ENCODE results near the gene ARPC1B.
"Not testable (repeated sequence)": the region's sequence is repeated elsewhere in the genome, so short reads cannot be mapped to it uniquely, and the experiment has no call there.

The ARPC1B gene

DNA sequence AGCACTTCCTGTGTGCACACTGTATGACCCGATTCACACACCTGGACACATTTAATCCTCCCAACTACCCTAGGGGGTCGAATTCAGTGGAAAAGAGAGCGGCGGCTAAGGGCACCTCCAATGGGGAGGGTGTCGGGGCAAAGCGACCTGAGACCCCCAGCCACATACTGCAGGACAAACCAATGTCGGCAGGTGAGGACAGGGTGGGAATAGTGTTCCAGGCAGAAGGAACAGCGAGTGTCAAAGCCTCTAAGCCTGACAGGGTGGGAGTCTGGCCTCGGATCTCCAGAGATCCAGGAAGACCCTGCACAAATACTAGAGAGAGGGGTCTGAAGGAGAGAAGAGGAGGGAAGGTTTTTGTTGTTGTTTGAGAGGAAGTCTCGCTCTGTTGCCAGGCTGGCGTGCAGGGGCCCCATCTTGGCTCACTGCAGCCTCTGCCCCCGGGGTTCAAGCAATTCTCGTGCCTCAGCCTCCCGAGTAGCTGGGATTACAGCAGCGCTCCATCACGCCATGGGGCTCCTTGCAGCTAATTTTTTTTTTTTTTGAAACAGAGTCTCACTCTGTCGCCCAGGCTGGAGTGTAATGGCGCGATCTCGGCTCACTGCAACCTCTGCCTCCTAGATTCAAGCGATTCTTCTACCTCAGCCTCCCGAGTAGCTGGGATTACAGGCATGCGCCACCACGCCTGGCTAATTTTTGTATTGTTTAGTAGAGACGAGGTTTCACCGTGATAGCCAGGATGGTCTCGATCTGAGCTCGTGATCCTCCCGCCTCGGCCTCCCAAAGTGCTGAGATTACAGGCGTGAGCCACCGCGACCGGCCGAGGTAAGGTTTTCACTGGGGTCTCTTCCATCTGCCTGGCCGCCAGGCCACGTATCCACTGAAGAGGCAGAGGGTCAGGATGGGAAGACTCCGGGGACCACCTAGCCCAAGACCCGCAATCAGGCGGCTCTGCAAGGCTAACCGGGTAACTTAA is 1.2 kb upstream of the ARPC1B start:
- H3K4me3 ChIP-seq = no peak overlapping the region
- H3K9me3 ChIP-seq (ENCODE audit: low read depth, low read length) = no peaks in the 10 kb centered on the region
- DNase-seq (ENCODE audit: low read depth, low spot score) = no peak
- H3K36me3 ChIP-seq (ENCODE audit: insufficient read depth, low read length) = no peaks in the 10 kb centered on the region
- H3K9ac ChIP-seq (ENCODE audit: insufficient read length) = no peak overlapping the region
- H3K27ac ChIP-seq = no peak overlapping the region
- no peak for TF ChIP-seq POLR2AphosphoS5 (IDR thresholded peaks at IDR 0.05; ENCODE audit: borderline replicate concordance, low read depth, low read length)
- TF ChIP-seq EZH2 (IDR thresholded peaks at IDR 0.05) = no peak
- TF ChIP-seq FOXP2 (optimal IDR thresholded peaks at IDR 0.05; ENCODE audit: control extremely low read depth, extremely low read length, insufficient read depth) = no peak

DNA sequence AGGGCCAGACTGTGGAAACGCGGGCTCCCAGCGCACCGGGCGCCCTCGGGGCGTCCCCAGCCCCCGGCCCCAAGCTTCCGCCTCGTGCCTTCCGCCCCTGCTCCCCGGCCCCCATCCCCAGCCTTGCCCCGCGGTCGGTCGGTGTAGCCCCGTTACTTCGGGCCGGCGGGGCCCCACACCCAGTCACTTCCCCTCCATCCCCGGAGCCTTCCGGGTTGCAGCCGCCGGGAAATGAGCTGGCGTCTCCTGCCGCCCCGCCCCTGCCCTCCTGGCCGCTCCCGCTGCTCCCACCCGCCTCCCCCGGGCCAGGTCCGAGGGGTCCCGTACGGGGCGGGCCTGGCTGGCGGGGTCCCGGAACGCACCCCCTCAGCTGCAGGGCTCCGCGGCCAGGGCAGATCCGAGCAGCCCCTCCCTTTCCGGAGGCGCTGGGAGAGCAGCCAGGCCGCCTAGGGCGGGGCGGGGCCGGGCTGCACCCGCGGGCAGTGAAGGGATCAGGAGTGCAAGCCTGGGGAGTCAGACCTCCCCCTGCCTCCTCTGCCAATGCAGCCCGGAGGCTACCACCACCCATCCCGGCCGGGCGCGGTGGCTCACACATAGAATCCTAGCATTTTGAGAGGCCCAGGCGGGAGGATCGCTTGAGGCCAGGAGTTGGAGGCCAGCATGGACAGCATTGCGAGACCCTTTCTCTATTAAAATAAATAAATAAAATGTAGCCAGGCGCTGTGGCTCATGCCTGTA is 709 bp downstream of the ARPC1B start:
- no peak for DNase-seq (ENCODE audit: low read depth, low spot score)
- Histone ChIP-seq H3K4me3 (peak overlapping the region; percentile 86), H3K27ac (no peak overlapping the region), H3K36me3 (ENCODE audit: insufficient read depth, low read length) (no peaks in the 10 kb centered on the region), H3K9ac (ENCODE audit: insufficient read length) (peak overlapping the region; percentile 59), H3K9me3 (ENCODE audit: low read depth, low read length) (no peaks in the 10 kb centered on the region)
- TF ChIP-seq POLR2AphosphoS5 (IDR thresholded peaks at IDR 0.05; ENCODE audit: borderline replicate concordance, low read depth, low read length) (peak; percentile 20; the same call in 1 of the 2 replicates), FOXP2 (optimal IDR thresholded peaks at IDR 0.05; ENCODE audit: control extremely low read depth, extremely low read length, insufficient read depth) (no peak), EZH2 (IDR thresholded peaks at IDR 0.05) (no peak)

- Histone ChIP-seq H3K9me3 (ENCODE audit: low read depth, low read length) (no peaks in the 10 kb centered on the region), H3K27ac (peak overlapping the region; percentile 77), H3K4me3 (no peak overlapping the region), H3K9ac (ENCODE audit: insufficient read length) (no peak overlapping the region), H3K36me3 (ENCODE audit: insufficient read depth, low read length) (no peaks in the 10 kb centered on the region)
- no peak for TF ChIP-seq EZH2 (IDR thresholded peaks at IDR 0.05)
- TF ChIP-seq FOXP2 (optimal IDR thresholded peaks at IDR 0.05; ENCODE audit: control extremely low read depth, extremely low read length, insufficient read depth) = no peak
- TF ChIP-seq POLR2AphosphoS5 (IDR thresholded peaks at IDR 0.05; ENCODE audit: borderline replicate concordance, low read depth, low read length) = no peak
- DNase-seq (ENCODE audit: low read depth, low spot score) = no peak
These were observed 4.6 kb downstream of the ARPC1B start for GRCh38 chr7:99379043-99379577.

GRCh38 chr7:99379693-99380031 is 5.1 kb downstream of the ARPC1B start:
- peak overlapping the region; percentile 77 for H3K27ac ChIP-seq
- DNase-seq (ENCODE audit: low read depth, low spot score); H3K9ac ChIP-seq (ENCODE audit: insufficient read length); H3K36me3 ChIP-seq (ENCODE audit: insufficient read depth, low read length); H3K9me3 ChIP-seq (ENCODE audit: low read depth, low read length): not testable (repeated sequence)
- peak overlapping the region; percentile 39 for H3K4me3 ChIP-seq

- Histone ChIP-seq H3K4me3 (peak overlapping the region; percentile 39), H3K9me3 (ENCODE audit: low read depth, low read length) (no peaks in the 10 kb centered on the region), H3K36me3 (ENCODE audit: insufficient read depth, low read length) (no peaks in the 10 kb centered on the region), H3K27ac (peak overlapping the region; percentile 71), H3K9ac (ENCODE audit: insufficient read length) (no peak overlapping the region)
- no peak for DNase-seq (ENCODE audit: low read depth, low spot score)
- TF ChIP-seq FOXP2 (optimal IDR thresholded peaks at IDR 0.05; ENCODE audit: control extremely low read depth, extremely low read length, insufficient read depth) = no peak
- no peak for TF ChIP-seq POLR2AphosphoS5 (IDR thresholded peaks at IDR 0.05; ENCODE audit: borderline replicate concordance, low read depth, low read length)
- no peak for TF ChIP-seq EZH2 (IDR thresholded peaks at IDR 0.05)
These were observed 5.7 kb downstream of the ARPC1B start for GRCh38 chr7:99380032-99380822.

GRCh38 chr7:99380823-99381663 is 6.5 kb downstream of the ARPC1B start:
- H3K27ac ChIP-seq = no peak overlapping the region
- no peaks in the 10 kb centered on the region for H3K9me3 ChIP-seq (ENCODE audit: low read depth, low read length)
- H3K4me3 ChIP-seq = no peak overlapping the region
- H3K9ac ChIP-seq (ENCODE audit: insufficient read length) = no peak overlapping the region
- DNase-seq (ENCODE audit: low read depth, low spot score) = no peak
- no peak for TF ChIP-seq FOXP2 (optimal IDR thresholded peaks at IDR 0.05; ENCODE audit: control extremely low read depth, extremely low read length, insufficient read depth)
- TF ChIP-seq EZH2 (IDR thresholded peaks at IDR 0.05) = no peak
- no peak for TF ChIP-seq POLR2AphosphoS5 (IDR thresholded peaks at IDR 0.05; ENCODE audit: borderline replicate concordance, low read depth, low read length)
- H3K36me3 ChIP-seq (ENCODE audit: insufficient read depth, low read length) = no peaks in the 10 kb centered on the region

DNA sequence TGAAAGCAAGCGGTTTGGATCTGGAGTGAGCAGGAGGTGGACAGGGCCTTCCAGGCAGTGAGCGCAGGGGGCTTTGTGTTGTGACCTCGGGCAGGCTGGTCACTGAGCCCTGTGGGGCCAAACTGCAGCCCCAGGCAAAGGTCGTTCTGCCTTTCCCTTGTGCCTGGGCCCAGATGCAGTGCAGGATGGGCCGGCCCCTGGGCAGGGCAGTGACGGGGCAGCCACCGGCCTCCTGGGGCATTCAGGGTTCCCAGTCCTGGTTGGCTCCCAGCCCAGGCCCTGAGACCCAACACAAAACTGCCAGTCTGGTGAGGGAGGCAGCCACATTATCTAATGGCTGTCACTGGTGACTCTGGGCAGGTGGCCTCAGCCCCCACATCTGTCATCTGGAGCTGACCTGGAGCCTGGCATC is 7.1 kb downstream of the ARPC1B start:
- no peak overlapping the region for H3K27ac ChIP-seq
- no peak overlapping the region for H3K4me3 ChIP-seq
- no peaks in the 10 kb centered on the region for H3K9me3 ChIP-seq (ENCODE audit: low read depth, low read length)
- DNase-seq (ENCODE audit: low read depth, low spot score) = no peak
- TF ChIP-seq EZH2 (IDR thresholded peaks at IDR 0.05) (no peak), FOXP2 (optimal IDR thresholded peaks at IDR 0.05; ENCODE audit: control extremely low read depth, extremely low read length, insufficient read depth) (no peak), POLR2AphosphoS5 (IDR thresholded peaks at IDR 0.05; ENCODE audit: borderline replicate concordance, low read depth, low read length) (no peak)
- no peaks in the 10 kb centered on the region for H3K36me3 ChIP-seq (ENCODE audit: insufficient read depth, low read length)
- no peak overlapping the region for H3K9ac ChIP-seq (ENCODE audit: insufficient read length)
